CD14-positive monocyte (primary cell): ENCODE data around the gene MRPS18A. TPM values are rescaled to one million over a fixed set of nuclear protein-coding genes. Genes with fewer than 3 reads are reported as not detected.

Source experiments
- DNase-seq, 3 donors: peaks; one replicate each; pipeline ENCODE4 v3.0.0-alpha.2; 2011 to 2022
- H2AFZ ChIP-seq: 2 replicates; pipeline ENCODE4 v1.6.0; 2012; ENCODE audit warnings: mild to moderate bottlenecking, low read depth, low read length, inconsistent platforms; ENCODE audit not compliant: insufficient read depth, poor library complexity, severe bottlenecking
- H3K27ac ChIP-seq, 2 donors: 1 replicate in 1 of 2; 2 replicates in 1 of 2; pipeline ENCODE4 v1.5.1; 2012 to 2013; ENCODE audit warnings: low read length in 2 of 2, control low read depth in 1 of 2, inconsistent platforms in 1 of 2, low read depth in 1 of 2, mild to moderate bottlenecking in 1 of 2
- H3K27me3 ChIP-seq, 2 donors: one replicate each; pipeline versions ENCODE4 v1.6.0 to v1.6.1; 2011 to 2013; ENCODE audit warnings: low read length in 2 of 2; ENCODE audit not compliant: control insufficient read depth in 2 of 2, insufficient read depth in 2 of 2
- H3K36me3 ChIP-seq, 2 donors: replicated peaks in 1 of 2; 1 replicate in 1 of 2; 2 replicates in 1 of 2; pipeline versions ENCODE4 v1.5.1 to v1.6.1; 2012 to 2013; ENCODE audit warnings: low read length in 2 of 2, control low read depth in 1 of 2, inconsistent platforms in 1 of 2, mild to moderate bottlenecking in 1 of 2; ENCODE audit not compliant: insufficient read depth in 2 of 2, control insufficient read depth in 1 of 2
- H3K4me1 ChIP-seq, 2 donors: 1 replicate in 1 of 2; 2 replicates in 1 of 2; pipeline versions ENCODE4 v1.5.1 to v1.6.1; 2012 to 2013; ENCODE audit warnings: low read length in 2 of 2, control low read depth in 1 of 2, inconsistent platforms in 1 of 2, mild to moderate bottlenecking in 1 of 2, moderate library complexity in 1 of 2; ENCODE audit not compliant: insufficient read depth in 2 of 2, control insufficient read depth in 1 of 2
- H3K4me2 ChIP-seq: replicated peaks from 2 replicates; pipeline ENCODE3; 2012; ENCODE audit warnings: low read length, moderate library complexity, mild to moderate bottlenecking; ENCODE audit not compliant: poor library complexity, severe bottlenecking; ENCODE audit errors: extremely low read depth
- H3K4me3 ChIP-seq, 3 experiments: fragments of 200-600 bp in 1 of 3; sonication (generic) in 1 of 3; replicated peaks in 1 of 3; 1 replicate in 2 of 3; 2 replicates in 1 of 3; pipeline ENCODE4 v1.5.1; 2011 to 2013; ENCODE audit warnings: low read length in 3 of 3, mild to moderate bottlenecking in 3 of 3, control low read depth in 2 of 3, low read depth in 2 of 3, inconsistent platforms in 1 of 3, moderate library complexity in 1 of 3
- H3K79me2 ChIP-seq: 2 replicates; pipeline ENCODE4 v1.6.0; 2012; ENCODE audit warnings: mild to moderate bottlenecking, control low read depth, inconsistent platforms, low read length, moderate library complexity; ENCODE audit not compliant: insufficient read depth
- H3K9ac ChIP-seq: 2 replicates; pipeline ENCODE4 v1.6.0; 2017; ENCODE audit warnings: low read length, mild to moderate bottlenecking; ENCODE audit not compliant: insufficient read depth, poor library complexity, severe bottlenecking
- H3K9me3 ChIP-seq, 2 donors: replicated peaks in 1 of 2; 1 replicate in 1 of 2; 2 replicates in 1 of 2; pipeline versions ENCODE4 v1.5.1 to v1.6.1; 2012 to 2013; ENCODE audit warnings: low read length in 2 of 2, control low read depth in 1 of 2; ENCODE audit not compliant: control insufficient read depth in 1 of 2, insufficient read depth in 1 of 2
- H4K20me1 ChIP-seq: 2 replicates; pipeline ENCODE4 v1.6.0; 2012; ENCODE audit warnings: mild to moderate bottlenecking, low read length, control low read depth, moderate library complexity; ENCODE audit not compliant: insufficient read depth
- H3K27ac Mint-ChIP-seq, 7 donors: one replicate each; pipeline ENCODE4 v1.8.0; 2020; ENCODE audit warnings: mild to moderate bottlenecking in 7 of 7, mixed read lengths in 7 of 7, moderate library complexity in 6 of 7, inconsistent platforms in 2 of 7
- H3K27me3 Mint-ChIP-seq, 3 donors: one replicate each; pipeline ENCODE4 v1.8.0; 2021 to 2022; ENCODE audit warnings: low read depth in 3 of 3, mild to moderate bottlenecking in 3 of 3, mixed read lengths in 3 of 3, moderate library complexity in 3 of 3, inconsistent platforms in 1 of 3
- H3K36me3 Mint-ChIP-seq, 2 donors: one replicate each; pipeline ENCODE4 v1.8.0; 2020; ENCODE audit warnings: mixed read lengths in 2 of 2, inconsistent platforms in 1 of 2, mild to moderate bottlenecking in 1 of 2
- H3K4me1 Mint-ChIP-seq: one replicate; pipeline ENCODE4 v1.8.0; 2020; ENCODE audit warnings: mild to moderate bottlenecking, mixed read lengths
- H3K4me3 Mint-ChIP-seq, 2 donors: one replicate each; pipeline ENCODE4 v1.8.0; 2020; ENCODE audit warnings: mild to moderate bottlenecking in 2 of 2, mixed read lengths in 2 of 2, moderate library complexity in 1 of 2
- H3K9me3 Mint-ChIP-seq, 7 donors: one replicate each; pipeline ENCODE4 v1.8.0; 2020 to 2022; ENCODE audit warnings: mixed read lengths in 7 of 7, mild to moderate bottlenecking in 6 of 7, moderate library complexity in 6 of 7, inconsistent platforms in 2 of 7
- CTCF ChIP-seq: fragments of 200-600 bp; IDR thresholded peaks from one replicate; pipeline ENCODE4 v1.8.0; 2022; ENCODE audit warnings: antibody characterized with exemption, mild to moderate bottlenecking
- WGBS: methylation state at CpG from one replicate; pipeline ENCODE4 v1.1.5; 2013; ENCODE audit warnings: missing lambda C conversion rate; ENCODE audit not compliant: insufficient coverage; 5-methylcytosine and 5-hydroxymethylcytosine counted together
- intact Hi-C, 2 donors: fragments of 100-400 bp; cut with micrococcal nuclease; formaldehyde crosslinking; loops; one replicate each; pipeline versions ENCODE4 v1.15.0 to v1.15.1; 2023
- polyA minus RNA-seq: library from RNA; depleted of rRNA, polyadenylated mRNA; stranded (reverse); fragments of >200 nt; gene quantifications from 2 replicates; pipeline ENCODE4 v1.2.3, GENCODE V29; 2012
- polyA plus RNA-seq, 3 donors: library from polyadenylated mRNA; depleted of rRNA in 1 of 3; unstranded in 2 of 3; stranded (reverse) in 1 of 3; fragments of 300-500 nt in 2 of 3; fragments of >200 nt in 1 of 3; fragmentation: Illumina TruSeq in 2 of 3; gene quantifications; 1 replicate in 2 of 3; 2 replicates in 1 of 3; pipeline ENCODE4 v1.2.3, GENCODE V29; 2012 to 2021
- total RNA-seq, 12 experiments: library from RNA in 1 of 12; stranded (reverse) in 1 of 12; fragments of 120-200 nt in 1 of 12; gene quantifications; one replicate each; pipeline ENCODE4 v1.2.4 and lab custom pipeline; 2013 to 2026; ENCODE audit warnings: mixed read lengths in 6 of 12, inconsistent platforms in 1 of 12

MRPS18A gene
- total RNA-seq (2013): 37.5 TPM
- polyA plus RNA-seq (10 to 100 TPM; 17.3 to 45.3 (median 41.4) TPM), polyA minus RNA-seq (23.3 and 44.6 TPM in 2 replicates), total RNA-seq (lab: John Stamatoyannopoulos, UW) (8.9 to 17.5 (median 11.6) reads per million in 11 experiments)

- H3K4me2 ChIP-seq: peak within 1 kb of the TSS; percentile 93
Observed at GRCh38 chr6:43687437-43688347, at the start of gene MRPS18A. Gene MRPS18A (minus strand): TSS chr6:43687791. CDS start chr6:43687779, 12 bp downstream.

More at GRCh38 chr6:43687437-43688347, at the start of gene MRPS18A:
- TF ChIP-seq CTCF: no peak
- peaks cover 6 to 14% (median 11%) of the 10 kb centered on the region in 3 donors for H3K27me3 Mint-ChIP-seq
- H3K36me3 Mint-ChIP-seq: peaks cover 12 to 13% of the 10 kb centered on the region in 2 donors
- peak; percentile 70 to 85 (median 73) for DNase-seq
- WGBS: 3% methylated on average over 20 of the region's 43 CpGs
- Histone ChIP-seq H3K36me3 (peaks cover 0 to 9% of the 10 kb centered on the region in 2 donors), H3K27me3 (peaks cover 2 to 7% of the 10 kb centered on the region in 2 donors), H3K4me3 (peak within 1 kb of the TSS; percentile 80 to 98 (median 93)), H3K9me3 (no peaks in the 10 kb centered on the region), H3K27ac (peak within 1 kb of the TSS; percentile 66 to 95), H4K20me1 (peaks cover 21% of the 10 kb centered on the region), H2AFZ (peak within 1 kb of the TSS; percentile 99), H3K9ac (peak within 1 kb of the TSS; percentile 89), H3K4me1 (peaks cover 24 to 30% of the 10 kb centered on the region in 2 donors), H3K79me2 (peaks cover 43% of the 10 kb centered on the region)
- peak within 1 kb of the TSS; percentile 92 to 97 for H3K4me3 Mint-ChIP-seq
- intact Hi-C loops: loop anchor here in 1 of 2 donors (5.0 kb wide), 1 partner anchor 35 kb away; no protein-coding TSS in a partner anchor
- H3K9me3 Mint-ChIP-seq: peaks cover 0 to 3% (median 0%) of the 10 kb centered on the region in 7 donors
- H3K27ac Mint-ChIP-seq: peak within 1 kb of the TSS; percentile 90 to 97 (median 95)
- H3K4me1 Mint-ChIP-seq: peaks cover 33% of the 10 kb centered on the region
